GM12892 (cell line): ENCODE data around the gene KIF6.

Experiments
- DNase-seq: peaks from one replicate; pipeline ENCODE4 v3.0.0; 2011; ENCODE audit not compliant: insufficient read length
- FAIRE-seq: peaks from 2 replicates; lab custom pipeline; 2011; peaks lifted over from hg19 to GRCh38; lab: Jason Lieb, UNC
- POLR2A ChIP-seq: IDR thresholded peaks from 2 replicates; pipeline ENCODE4 v1.6.1; 2011; ENCODE audit warnings: low read depth, low read length, control low read depth
- POLR2AphosphoS5 ChIP-seq: IDR thresholded peaks from 2 replicates; pipeline ENCODE4 v1.6.1; 2011; ENCODE audit warnings: low read depth, low read length, control low read depth
- TAF1 ChIP-seq: IDR thresholded peaks from 2 replicates; pipeline ENCODE4 v1.6.1; 2011; ENCODE audit warnings: low read depth, mild to moderate bottlenecking, control low read depth, low read length, borderline replicate concordance

The KIF6 gene

DNA sequence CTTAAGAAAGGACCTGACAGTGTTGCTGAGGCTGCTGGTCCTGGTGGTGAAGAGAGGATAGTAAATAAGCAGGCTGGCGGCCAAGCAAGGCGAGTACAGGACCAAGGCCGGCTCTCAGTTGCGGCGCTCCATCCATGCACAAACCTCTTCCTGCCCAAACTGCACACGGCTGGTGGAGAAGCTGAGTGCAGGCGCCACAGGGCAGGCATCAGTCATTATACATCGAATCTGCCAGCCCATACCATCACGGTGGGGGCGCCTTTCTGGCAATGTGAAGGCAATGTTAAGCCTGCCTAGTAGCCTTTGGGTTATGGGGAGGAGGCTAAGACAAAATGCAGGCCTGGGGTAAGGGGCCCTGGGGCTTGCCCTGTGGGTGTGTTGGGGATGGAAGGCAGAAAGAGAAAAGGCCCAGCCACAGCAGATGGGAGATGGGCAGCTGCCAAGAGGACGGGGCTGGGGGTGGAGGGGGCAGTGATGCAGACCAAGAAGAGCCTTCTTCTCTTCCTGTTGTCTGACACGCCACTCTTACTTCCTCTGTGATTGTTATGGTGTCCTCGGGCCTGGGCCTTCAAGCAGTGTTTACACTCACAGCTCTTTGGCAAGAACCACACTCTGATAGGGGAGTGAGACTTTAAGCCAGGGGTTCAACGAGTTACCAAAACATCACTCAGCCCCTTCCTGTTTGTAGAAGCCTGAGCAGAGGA, 382.4 kb downstream of the KIF6 start:
- TF ChIP-seq POLR2A (no peak), POLR2AphosphoS5 (no peak), TAF1 (no peak)
- DNase-seq (no peak), FAIRE-seq (no peak)

DNA sequence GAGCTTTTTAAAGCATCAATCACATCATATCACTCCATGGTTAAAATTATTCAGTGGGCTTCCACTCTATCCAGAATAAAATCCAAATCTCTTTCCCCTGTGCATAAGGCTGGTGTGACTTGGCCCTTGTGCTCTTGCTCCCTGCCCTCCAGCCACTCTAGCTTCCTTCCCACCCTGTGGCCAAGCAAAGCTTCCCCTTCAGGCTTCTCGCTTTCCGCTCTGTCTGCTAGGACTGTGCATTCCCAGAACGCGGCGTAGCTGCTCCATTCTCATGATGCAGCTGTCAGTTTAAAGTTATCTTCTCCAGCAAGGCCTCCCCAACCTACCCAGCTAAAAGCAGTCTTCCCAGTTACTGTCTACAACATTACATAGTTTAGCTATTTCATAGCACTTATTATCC, 383.3 kb downstream of the KIF6 start:
- DNase-seq: no peak
- TF ChIP-seq TAF1: no peak
- TF ChIP-seq POLR2AphosphoS5: no peak
- TF ChIP-seq POLR2A: no peak
- no peak for FAIRE-seq

DNA sequence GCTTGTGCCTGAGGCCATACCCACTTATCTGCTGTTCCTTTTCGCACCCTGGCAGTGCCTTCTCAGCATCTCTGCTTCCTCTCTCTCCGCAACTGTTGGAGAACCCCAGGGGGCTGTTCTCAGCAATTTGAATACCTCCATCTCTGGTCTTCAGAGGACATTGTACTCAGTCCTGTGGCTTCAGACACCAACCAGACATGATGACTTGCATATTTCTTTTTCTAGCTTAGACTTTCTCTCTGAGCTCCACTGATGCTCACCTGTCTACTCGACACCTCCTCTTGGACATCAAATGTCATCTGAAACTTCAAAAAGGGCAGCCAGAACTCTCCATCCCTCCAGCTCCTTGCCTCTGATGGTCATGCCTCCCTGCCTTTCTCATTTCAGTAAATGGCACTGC, 383.9 kb downstream of the KIF6 start:
- TF ChIP-seq POLR2A: no peak
- no peak for TF ChIP-seq TAF1
- no peak for TF ChIP-seq POLR2AphosphoS5
- FAIRE-seq: no peak
- DNase-seq: no peak

DNA sequence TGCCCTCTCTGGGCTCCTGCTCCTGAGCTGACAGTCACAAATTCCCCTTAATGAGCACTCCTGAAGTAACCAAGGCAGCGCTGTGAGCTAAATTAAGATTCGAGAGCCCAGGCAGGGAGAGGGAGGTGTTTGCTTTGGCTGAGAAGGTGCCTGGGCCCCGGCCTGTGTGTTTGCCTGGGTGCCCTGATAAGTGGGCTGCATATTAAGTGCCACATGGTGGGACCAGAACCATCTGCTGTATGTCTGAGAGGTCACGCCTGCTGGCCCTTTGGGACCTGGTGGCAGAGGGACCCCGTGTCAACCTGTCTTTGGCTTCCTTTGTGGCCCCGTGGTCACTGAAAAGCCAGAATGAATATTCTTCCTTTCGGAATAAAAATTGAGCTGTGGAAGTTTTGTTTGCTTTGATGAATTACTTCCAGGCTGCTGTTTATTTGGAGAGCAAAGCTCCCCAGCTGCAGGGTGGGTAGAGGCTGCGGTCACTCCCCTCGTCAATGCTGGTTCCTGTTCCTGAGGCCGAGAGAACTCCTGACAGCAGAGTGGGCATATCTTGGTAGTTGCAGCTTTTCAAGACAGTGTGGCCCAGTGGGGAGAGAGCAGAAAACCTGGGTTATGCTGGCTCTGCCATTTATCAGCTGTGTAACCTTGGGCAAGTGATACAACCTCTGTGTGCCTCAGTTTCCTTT, 385.2 kb downstream of the KIF6 start:
- FAIRE-seq (no peak), DNase-seq (no peak)
- TF ChIP-seq POLR2A (no peak), POLR2AphosphoS5 (no peak), TAF1 (no peak)

DNA sequence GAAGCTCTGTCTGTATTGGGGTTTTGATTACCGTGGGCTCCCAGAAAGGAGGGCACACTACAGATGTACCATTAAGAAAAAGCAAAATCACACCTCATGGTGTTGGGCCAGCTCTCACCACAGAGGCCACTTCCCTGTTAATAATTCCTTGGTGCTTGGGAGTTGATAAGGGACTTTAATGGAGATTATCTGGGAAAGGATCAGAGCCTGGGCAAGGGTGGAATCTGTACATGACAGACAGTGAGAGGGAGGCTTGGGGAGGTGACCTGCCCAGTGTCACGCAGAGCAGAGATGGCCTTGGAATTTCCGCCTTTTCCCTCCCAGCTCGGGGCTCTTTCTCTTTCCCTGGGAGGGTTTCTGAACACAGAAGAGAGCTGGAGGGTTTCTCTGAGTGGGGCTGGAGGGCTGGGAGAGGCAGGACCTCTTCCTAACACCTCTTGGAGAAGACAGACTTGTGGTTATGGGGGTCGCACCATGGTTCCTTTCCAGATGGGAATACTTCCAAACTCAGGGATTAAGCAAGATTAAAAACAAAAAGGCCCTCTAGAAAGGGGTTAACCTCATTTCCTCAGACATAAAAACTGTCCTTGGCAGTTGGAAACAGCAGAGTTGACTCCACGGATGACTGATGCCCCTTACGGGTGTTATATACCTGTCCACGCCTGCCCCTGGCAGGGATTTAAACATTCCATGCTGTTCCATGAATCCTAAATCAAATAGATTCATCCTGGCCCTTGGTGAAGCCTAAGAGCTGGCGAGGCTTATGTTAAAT, 385.9 kb downstream of the KIF6 start:
- FAIRE-seq (no peak), DNase-seq (no peak)
- TF ChIP-seq POLR2A: no peak
- TF ChIP-seq POLR2AphosphoS5: no peak

DNA sequence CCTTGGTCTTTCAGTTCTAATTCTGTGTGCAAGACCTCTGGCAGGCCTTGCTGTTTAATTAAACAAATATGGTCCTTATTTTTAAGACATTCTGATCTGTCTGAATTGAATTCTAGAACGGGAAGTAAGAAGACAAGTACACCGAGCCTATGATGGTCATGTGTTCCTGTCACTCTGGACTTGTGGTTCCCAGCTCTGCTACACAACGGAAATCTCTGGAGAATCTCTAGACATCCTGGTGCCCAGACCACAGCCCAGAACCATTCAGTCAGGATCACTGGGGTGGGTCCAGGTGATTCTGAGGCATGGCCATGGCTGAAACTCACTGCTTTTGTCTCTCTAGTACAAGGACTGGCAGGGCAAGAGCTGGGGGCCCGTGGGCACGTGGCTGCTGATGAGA, 386.8 kb downstream of the KIF6 start:
- DNase-seq (no peak), FAIRE-seq (no peak)
- TF ChIP-seq TAF1 (no peak), POLR2A (no peak), POLR2AphosphoS5 (no peak)

DNA sequence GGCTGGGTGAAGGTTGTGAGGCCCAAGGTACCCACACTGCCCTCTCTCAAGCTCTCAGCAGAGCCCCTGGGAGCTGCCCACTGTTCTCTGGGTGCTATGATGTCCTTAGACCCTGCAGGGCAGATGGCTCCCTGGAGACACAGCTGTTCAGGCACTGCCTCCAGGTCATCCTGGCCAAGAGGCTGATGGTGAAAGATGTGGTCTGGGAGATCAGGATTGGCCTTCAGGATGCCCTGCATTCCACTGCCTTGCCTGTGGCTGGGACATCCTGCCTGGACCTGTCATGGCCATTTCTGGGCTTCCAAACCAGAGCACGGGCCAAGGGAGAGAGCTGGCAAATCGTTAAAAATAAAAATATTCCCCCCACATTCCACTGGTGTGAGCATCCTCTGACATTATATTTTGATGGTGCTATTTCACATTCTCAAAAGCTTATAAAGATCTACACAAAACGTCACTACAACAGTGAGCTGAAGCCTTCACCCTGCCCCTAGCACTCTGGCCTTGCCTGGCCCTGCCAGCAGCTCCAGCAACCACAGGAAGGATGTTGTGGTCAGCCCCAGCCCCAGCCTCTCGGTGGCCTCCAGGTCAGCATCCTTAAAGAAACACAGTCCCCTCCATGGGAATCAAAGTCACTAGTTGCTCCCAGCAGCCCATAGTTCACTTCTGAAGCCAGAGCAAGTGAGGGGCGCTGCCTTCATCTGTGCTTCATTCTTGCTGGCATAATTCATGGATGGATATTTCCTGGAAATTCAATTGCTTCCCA, 389.2 kb downstream of the KIF6 start:
- TF ChIP-seq POLR2AphosphoS5 (no peak), POLR2A (no peak), TAF1 (no peak)
- DNase-seq (no peak), FAIRE-seq (no peak)

DNA sequence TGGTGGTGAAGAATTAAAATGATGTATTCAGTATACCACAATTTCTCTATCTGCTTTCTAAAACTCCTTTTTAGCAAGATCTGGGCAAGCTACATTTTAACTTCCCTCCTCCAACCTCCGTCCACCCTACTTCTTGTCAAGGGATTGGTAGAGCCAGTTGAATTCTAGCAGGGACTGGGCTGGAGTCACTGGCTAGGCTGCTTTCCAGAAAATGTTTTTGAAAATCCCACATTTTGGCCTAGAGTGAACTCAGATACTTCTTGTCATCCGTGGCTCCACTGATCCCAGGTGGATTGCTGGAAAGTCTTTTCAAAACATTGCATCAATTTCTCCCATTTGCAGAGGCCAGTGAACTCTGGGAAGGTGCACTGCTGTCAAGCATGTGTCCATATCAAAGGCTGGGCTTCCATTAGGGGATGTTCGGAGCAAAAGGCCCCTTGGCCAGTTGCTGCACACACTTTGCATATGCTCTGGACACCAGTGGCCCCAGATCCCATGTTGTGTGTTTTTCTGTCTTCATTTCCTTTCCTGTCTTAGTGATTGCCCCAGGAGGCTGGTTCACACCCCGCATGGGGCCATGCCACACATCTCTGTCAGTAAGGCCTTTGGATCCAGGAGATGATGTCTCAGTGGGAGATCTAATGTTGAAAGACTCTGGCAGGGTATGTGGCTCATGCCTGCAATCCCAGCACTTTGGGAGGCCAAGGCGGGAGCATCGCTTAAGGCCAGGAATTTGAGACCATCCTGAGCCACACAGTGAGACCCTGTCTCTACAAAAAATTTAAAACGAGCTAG, 391.4 kb downstream of the KIF6 start:
- TF ChIP-seq TAF1 (no peak), POLR2AphosphoS5 (no peak), POLR2A (no peak)
- DNase-seq (no peak), FAIRE-seq (no peak)

DNA sequence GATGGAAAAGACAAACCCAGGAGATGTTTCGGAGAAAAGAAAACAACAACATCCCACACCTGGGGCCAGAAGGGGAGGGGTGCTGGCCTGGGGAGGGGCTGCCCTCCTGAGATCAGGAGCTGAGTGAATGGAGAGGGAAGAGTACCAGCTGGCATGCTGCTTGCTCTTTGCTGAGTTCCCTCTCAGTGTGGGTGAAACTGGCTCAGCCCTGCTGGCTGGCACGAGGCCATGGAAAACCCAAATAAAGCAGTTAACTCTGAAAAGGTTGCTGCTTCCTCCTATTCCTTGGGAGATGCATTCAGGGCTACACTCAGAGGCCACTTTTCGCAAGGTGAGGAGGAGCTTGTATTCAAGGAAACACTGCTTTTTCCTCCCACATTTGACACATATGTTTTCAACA, 394.7 kb downstream of the KIF6 start:
- FAIRE-seq (no peak), DNase-seq (no peak)
- TF ChIP-seq POLR2A: no peak
- no peak for TF ChIP-seq POLR2AphosphoS5

DNA sequence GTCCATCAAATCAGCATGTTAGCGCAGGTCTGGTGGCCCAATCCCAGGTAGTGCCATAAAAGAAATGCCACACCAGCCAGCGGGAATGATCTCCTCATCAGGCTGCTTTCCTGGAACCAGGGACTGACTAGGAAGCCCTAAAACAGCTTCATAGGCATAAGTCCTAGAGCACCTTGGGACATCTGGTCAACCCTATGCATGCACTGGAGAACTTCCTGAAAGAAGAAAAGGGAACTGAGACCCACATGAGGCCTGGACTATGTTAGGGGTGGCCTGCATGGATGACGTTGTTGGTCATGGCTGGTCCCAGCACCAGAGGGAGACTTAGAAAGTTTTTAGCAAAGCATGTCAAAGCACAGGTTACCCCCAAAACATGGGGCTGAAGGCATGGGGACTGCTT, 395.2 kb downstream of the KIF6 start:
- no peak for DNase-seq
- peak; percentile 36 for FAIRE-seq

DNA sequence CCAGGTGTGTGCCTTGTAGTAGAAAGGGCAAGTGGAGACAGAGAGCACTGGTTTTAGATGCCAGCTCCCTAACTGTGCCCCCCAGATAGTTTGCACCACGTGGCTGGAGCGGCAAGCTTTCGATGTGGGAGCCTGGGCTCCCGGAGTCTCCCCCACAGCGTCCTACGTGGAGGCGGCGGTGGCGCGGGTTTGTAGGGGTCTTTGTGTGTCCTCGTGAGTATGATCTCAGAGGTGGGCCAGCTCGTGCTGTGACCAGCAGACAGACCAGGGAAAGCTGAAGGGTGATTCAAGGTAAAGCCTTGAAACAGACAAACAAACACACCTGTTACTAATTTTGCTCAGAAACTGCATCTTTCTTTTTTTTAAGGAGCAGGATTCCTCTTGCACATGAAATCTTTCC, 397.1 kb downstream of the KIF6 start:
- FAIRE-seq (no peak), DNase-seq (no peak)
- TF ChIP-seq TAF1 (no peak), POLR2A (no peak), POLR2AphosphoS5 (no peak)

More for the DNA sequence above, 395.2 kb downstream of the KIF6 start:
- no peak for TF ChIP-seq POLR2AphosphoS5
- TF ChIP-seq TAF1: no peak
- TF ChIP-seq POLR2A: no peak

DNA sequence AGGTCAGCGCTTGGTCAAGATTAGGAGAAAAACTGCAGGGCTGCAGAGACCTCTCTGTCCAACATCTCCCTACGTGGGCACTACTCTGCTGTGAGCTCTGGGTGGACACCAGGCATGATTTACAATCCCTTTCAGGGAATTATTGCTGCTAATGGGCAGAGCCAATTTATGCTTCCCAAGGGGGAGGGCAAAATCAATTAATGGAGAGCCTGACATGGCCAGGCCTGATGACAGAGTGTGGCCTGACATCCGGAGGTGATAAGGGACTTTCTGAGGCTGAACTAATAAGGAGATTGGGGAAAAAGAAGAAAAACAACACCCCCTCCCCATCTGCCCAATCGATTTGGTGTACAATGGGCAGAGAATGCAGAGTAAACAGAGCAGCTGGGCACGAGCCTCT, 397.7 kb downstream of the KIF6 start:
- DNase-seq (no peak), FAIRE-seq (no peak)
- TF ChIP-seq POLR2AphosphoS5: no peak
- no peak for TF ChIP-seq POLR2A
- no peak for TF ChIP-seq TAF1
